Hypothalamus (tissue), 51 donors: ENCODE results near the gene SEC61A1.

Experiments used
- DNase-seq, 51 donors: peaks; one replicate each; lab custom pipeline; 2025; lab: John Stamatoyannopoulos, UW

SEC61A1 gene

GRCh38 chr3:128051837-128052594 lies at the start of gene SEC61A1:
Gene SEC61A1, plus strand, starts transcription at chr3:128052437. Its CDS starts 116 bp downstream, at chr3:128052553.
- peak; percentile 44 to 96 (median 89) for DNase-seq

GRCh38 chr3:128004661-128005060 lies 47.6 kb upstream of the SEC61A1 start:
- no peak for DNase-seq

- DNase-seq = no peak
These were observed 45.9 kb upstream of the SEC61A1 start for GRCh38 chr3:128006061-128007032.

- DNase-seq = no peak
These were observed 45.2 kb upstream of the SEC61A1 start for GRCh38 chr3:128007033-128007424.

- no peak for DNase-seq
These were observed 42.0 kb upstream of the SEC61A1 start for GRCh38 chr3:128009952-128010846.

GRCh38 chr3:128011140-128011539 lies 41.1 kb upstream of the SEC61A1 start:
- peak in 3 of 51 donors; percentile 1 to 20 (median 13) for DNase-seq

- DNase-seq = no peak
These were observed 40.2 kb upstream of the SEC61A1 start for GRCh38 chr3:128012050-128012449.

GRCh38 chr3:128014548-128014947 lies 37.7 kb upstream of the SEC61A1 start:
- DNase-seq = no peak

- no peak for DNase-seq
These were observed 35.7 kb upstream of the SEC61A1 start for GRCh38 chr3:128016502-128016901.

- no peak for DNase-seq
These were observed 30.4 kb upstream of the SEC61A1 start for GRCh38 chr3:128021768-128022372.

- no peak for DNase-seq
These were observed 19.1 kb upstream of the SEC61A1 start for GRCh38 chr3:128033102-128033501.

- no peak for DNase-seq
These were observed 16.1 kb upstream of the SEC61A1 start for GRCh38 chr3:128036119-128036518.

- no peak for DNase-seq
These were observed 12.2 kb upstream of the SEC61A1 start for GRCh38 chr3:128040041-128040440.

GRCh38 chr3:128040660-128041059 lies 11.6 kb upstream of the SEC61A1 start:
- DNase-seq = no peak

GRCh38 chr3:128041344-128041743 lies 10.9 kb upstream of the SEC61A1 start:
- DNase-seq = no peak

GRCh38 chr3:128050597-128050996 lies 1.6 kb upstream of the SEC61A1 start:
- no peak for DNase-seq

GRCh38 chr3:128051459-128051836 lies 789 bp upstream of the SEC61A1 start:
- DNase-seq = peak in 1 of 51 donors; percentile 38

GRCh38 chr3:128052595-128053351 lies 536 bp downstream of the SEC61A1 start:
- no peak for DNase-seq

- DNase-seq = no peak
These were observed 1.4 kb downstream of the SEC61A1 start for GRCh38 chr3:128053614-128054013.
